Midbrain (tissue), 1 donor: ENCODE measurements around the gene METTL25.

Experiments used
- DNase-seq: peaks from one replicate; lab custom pipeline; 2025; lab: John Stamatoyannopoulos, UW

The METTL25 gene

DNA sequence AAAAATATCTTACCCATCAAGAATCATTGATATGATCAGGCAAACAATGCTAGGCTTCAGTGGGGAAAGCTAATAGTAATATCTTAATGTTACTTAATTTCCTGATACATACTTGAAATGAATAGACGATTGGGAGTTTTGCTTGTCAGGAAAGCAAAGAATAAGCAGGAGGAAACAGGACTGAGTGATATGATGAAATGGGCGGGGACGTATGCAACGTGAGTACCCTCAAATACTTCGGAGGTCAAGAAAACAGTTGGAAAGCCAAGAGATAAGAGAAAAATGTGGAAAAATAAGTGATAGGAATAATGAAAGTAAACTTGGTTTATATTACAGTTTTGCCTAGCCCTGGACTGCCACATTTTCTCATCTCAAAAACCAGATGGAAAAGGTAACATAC, 49.2 kb downstream of the METTL25 start:
- no peak for DNase-seq

DNA sequence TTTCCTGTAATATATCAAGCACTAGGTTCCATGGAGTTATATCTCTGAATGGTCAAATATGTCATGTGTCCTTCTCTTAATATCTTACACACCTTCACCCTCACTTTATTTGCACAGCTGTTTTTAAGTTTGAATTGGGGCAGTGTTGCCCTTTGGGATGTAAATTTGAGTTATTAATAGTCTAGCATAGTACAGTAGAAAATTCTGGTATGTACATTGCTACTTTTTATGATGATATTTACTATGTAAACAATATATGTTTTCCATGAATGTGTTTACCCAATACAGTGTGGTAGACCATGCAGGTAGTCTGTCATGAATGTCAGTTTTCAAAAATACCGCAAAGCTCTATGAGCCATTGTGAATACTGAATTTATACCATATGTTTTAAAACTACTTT, 50.5 kb downstream of the METTL25 start:
- DNase-seq = no peak

DNA sequence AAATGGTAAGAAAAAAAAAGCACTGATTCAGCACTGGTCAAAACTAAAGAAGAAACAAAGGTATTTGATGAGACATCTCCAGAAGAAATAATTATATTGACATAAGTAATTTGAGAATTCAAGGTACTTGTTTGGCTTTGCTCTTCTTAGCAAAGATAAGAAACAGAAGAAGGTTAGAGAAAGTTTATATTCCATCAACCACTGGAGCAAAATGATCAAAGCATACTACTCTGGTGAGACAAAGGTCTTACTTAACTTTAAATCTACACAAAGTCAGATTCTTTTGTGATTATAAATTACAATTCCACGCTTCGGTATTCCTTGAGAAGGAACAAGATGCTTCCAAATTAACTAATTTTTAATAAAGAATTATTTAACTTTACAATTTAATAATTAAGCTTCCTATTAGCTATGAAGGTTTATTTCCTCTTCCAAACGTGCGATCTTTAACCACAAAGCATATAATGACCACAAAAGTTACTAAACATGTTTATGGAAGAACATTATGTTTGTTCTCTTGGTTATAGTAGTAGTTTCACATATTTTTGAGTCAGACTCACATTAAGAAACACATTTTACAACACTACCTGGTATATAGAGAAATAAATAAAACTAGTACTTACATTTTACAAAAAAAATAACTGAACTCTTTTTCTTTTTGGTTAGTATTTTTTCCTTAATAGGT, 53.4 kb downstream of the METTL25 start:
- no peak for DNase-seq

DNA sequence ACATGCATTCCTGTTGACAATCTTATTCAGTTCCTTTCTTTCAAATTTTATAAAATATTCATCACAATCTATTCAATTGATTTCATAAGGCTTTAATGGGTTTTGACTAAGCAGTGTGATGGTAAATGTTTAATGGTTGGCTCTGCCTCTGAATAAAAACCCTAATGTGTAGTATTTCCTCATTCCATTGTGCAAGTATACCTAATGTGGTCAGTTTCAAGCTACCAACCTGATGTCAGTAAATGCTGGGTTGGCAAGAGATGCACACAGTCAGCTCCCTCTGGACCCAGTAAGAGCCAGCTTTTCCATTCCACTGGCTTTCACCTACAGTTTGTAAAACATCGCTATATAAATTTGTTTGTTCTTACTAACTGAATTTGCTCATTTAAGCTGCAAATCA, 53.9 kb downstream of the METTL25 start:
- no peak for DNase-seq

DNA sequence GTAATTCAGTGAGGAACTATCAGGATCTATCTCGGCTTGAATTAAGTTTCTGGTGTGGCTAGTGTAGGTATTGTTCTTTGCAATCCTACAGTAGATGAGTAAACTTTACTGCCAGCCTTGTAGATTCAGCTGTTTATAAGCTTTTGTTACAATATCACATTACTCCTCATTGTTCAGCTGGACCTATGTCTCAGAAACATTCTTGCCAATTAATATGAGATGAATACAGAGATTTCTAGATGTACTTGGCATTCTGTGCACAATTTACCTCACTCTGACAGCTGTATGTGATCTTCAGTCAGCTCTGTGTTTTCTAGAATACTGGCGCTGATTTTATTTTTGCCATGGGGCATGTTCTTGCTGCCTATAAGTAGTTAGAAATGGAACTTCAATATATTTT, 55.7 kb downstream of the METTL25 start:
- DNase-seq = no peak

DNA sequence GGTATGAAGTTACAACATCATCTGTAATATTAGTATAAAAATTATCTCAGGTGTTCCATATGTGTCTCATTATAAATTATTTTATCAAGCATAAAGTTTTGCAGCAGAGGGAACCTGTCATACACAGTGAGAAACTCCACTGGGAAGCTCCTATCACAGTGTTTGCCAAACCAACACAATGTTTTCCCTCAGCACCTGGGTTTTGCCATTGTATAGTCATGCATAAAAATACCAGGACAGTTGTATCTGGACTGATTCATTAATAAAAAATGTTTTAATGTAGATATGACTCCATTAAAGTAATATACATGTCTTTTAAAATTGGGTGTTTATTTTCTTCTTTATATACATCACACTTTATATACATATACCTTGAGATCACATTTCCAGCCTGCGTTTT, 56.6 kb downstream of the METTL25 start:
- no peak for DNase-seq

DNA sequence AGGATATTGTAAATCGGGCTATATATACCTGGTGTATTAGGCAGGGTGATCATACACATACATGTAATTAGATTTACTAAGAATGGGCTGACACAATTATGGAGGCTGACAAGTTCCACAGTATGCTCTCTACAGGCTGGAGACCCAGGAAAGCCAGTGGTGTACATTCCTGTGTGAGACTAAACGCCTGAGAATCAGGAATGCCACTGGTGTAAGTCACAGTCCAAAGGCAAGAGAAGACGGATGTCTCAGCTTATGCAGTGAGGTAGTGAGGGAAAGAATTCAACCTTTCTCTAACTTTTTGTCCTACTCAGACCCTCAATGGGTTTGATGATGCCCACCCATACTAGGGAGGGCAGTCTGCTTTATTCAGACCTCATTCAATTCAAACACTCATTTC, 57.1 kb downstream of the METTL25 start:
- no peak for DNase-seq

DNA sequence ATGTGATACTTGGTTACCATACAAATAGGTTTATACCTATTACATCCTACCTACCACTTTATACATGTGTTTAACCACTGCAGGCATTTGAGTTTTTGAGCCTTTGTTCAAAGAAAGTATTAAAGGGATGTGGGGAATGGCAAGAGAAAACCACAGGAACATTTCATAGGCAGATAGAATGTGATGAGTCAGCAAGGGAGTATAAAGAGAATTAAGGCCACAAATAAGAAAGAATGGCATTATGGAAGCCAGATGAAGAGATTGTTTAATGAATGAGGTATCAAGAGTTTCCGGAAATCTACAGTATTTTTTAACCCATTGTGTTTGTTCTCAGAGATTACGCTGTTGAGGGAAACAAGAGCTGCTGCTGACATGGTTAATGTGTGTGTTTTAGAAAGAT, 66.9 kb downstream of the METTL25 start:
- no peak for DNase-seq

DNA sequence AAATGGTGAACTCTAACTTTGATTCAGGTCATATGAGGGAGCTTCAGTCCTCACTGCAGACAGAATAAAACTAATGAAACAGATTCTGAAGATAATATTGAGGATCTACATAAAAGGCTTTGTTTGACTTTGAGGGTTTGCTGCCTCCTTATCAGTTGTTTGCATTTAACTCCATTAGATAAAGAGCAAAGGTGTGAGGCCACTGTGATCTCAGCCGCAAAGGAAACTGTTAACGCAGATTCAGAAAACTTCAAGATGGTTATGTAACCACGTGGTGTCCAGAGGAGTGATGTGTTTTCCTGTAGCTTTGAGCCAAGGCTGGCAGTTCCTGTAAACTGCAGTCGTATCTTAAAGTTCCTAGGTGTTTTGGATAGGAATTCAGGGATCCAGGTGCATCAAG, 67.8 kb downstream of the METTL25 start:
- no peak for DNase-seq

DNA sequence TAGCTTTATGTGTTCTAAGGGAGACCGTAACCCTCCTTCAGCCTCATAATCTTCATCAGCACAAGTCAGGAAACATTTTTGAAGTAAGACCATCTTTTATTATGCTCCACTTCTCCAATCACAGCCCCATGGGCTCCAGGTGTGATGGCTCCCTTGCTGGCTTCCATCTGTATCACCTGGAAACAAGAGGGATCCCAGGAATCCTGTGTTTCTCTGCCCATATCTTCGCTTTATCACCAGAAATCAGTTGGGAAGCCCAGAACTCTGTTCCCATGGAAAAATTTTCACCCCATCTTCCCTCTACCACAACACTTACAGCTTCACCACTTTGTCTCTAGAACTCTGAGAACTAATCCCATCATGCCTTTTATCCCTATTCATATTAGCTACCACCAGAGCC, 68.3 kb downstream of the METTL25 start:
- no peak for DNase-seq

DNA sequence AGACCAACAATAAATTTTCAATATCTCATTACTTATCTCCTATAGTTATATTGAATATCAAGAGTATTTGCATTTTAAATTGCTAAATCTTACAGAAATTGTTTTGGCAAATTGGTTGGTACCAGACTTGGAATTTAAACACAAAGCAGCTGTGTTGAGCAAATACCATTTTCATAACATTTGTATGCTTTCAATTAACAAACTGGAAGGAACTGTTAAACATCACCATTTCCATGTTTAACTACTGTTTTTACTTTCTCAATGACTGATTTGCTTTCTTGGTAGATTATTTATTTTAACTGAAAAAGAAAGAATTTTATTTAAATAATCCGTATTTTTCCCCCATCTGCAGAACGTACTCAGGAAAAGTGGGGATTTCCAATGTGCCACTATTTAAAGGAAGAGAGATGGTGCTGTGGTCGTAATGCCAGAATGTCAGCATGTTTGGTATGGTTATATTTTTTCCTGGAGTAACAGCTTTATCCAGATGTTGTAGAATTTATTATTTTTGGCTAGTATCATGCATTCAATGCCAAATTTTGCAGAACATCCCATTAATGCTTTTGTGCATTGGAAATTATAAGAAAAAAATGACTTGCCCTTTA, 72.3 kb downstream of the METTL25 start:
- DNase-seq = no peak

DNA sequence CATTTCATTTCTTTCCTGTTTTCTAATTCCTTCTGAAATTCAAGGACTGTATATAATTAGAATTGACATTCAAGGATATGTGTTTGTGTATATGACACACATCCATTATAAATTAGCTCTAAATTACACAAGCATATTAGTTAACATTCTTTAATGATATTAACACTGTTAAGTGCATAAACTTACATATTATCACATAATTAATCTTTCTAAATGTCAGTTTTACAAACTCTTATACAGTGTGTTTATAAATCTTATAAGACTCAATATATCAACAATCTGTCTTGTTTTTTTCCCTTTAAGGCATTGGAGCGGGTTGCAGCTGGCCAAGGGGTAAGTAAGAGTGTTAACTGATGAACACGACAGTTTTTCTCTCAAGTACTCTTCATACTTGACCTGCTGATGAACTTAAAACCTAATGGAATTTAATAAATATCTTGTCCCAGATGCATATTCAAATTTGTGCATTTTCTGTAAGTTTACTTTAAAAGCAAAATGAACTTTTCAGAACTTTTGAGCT, 76.1 kb downstream of the METTL25 start:
- no peak for DNase-seq

DNA sequence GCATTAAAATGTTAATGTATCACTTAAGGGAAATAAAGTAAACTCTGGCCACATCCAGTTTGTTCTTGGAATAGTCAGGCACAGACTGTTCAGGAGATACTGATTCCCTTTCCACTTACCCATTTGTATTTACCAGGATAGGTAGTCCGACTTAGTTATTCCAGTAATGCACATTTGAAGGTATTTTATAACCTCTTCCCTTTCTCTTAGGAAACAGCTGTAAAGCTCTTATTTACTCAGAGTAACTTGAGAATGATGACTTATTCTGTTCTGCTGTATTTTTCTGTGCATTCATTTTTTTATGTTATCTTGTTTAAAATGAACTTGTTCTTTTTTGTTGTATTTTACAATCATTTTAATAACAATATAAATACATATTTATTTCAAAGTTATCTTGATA, 78.0 kb downstream of the METTL25 start:
- no peak for DNase-seq

DNA sequence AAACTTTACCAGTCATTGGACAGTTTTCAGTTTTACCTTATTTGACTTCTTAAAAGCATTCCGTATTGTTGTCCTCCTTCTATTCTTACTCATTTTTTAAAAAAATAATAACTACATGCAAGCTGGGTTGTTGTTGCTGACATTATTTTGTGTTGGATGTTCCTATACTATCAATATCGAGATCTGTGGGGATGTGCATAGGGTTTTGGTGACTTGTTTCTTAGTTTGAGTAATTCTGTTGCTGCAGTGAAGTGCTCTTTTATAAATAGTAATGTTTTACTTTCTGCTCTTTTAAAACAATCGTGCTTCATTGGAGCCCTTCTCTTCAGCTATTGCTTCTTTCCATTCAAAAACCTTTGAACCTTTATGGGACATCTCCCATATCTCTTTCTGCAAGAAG, 79.4 kb downstream of the METTL25 start:
- no peak for DNase-seq

DNA sequence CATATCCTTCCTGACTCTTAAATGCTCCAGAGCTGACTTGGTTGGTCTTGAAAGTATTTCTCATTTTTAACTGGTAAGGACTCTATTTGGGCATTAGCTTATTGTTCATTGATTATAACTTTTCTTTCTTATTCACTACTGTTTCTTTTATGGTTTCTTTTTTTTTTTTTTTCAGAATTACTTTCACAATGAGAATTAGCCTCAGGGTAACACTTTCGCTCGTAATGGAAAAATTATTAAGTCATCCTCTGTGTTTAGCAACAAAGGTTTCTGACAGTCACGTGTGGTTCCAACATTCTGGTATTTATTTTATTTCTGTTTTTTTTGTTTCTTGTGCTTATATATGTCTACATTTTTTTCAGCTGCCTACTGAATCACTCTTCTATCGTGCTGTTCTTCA, 80.0 kb downstream of the METTL25 start:
- no peak for DNase-seq

DNA sequence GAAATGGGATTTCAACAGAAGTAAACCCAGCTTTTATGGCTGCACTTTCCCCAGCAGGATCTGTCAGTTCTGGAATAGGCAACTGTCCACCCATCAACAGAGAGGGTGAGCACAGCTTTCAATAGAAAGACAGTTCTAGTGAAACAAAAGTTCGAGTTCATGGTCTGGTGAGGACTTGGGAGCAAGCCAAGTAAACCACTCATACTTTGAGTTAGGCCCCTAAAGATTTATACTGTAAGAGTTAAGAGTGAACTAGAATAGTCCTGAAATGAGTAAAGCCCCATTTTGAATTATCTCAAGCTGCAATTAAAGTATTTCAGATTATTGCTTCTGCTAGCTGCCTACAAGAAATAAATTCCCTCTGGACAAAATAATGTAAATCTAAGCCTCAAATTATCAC, 82.6 kb downstream of the METTL25 start:
- DNase-seq = no peak

DNA sequence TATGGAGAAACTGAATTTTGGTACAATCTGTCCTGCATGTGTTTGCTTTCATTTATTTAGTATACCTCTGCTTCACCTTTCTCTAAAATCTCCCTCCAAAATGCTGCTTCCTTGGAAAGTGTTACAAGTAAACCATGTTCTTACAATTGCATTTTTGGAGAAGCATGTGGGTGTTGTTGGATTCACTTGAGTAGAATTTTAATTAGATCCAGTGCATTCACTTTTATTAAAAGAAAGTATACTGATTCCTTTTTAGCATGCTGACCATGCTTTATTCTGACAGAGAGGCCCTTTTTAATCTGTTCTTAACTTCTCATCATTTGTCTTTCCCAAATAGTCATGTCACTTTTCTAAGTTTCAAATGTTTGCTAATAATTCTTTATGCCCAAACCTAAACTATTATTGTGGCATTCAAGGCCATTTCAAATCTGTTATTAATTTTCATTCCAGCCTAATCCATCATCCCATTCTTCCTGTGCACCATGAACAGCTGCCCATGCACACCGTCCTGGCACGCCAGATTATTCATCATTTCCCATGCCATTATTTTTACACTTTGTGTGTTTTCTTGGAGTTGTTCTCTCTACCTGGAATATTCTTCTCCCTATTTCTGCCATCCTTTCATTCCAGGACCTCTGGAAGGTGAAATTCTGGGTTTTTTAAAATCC, 90.7 kb downstream of the METTL25 start:
- no peak for DNase-seq

DNA sequence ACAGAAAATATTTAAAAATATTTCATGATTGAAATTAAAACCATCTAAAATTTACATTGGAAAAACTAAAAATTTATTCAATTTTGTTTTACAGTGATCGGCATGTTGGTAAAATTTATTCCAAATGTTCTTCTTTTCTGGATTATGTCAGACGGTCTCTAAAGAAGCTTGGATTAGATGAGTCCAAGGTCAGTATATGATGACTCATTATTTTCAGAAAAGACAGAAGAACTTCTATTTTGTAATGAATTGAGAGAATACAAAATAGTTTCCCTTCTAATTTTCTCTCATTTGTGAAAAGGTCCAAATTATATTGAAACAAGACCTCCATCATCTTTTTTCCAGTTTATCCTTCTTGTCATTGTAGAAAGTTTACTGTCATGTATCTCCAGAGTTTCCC, 98.3 kb downstream of the METTL25 start:
- DNase-seq = no peak

DNA sequence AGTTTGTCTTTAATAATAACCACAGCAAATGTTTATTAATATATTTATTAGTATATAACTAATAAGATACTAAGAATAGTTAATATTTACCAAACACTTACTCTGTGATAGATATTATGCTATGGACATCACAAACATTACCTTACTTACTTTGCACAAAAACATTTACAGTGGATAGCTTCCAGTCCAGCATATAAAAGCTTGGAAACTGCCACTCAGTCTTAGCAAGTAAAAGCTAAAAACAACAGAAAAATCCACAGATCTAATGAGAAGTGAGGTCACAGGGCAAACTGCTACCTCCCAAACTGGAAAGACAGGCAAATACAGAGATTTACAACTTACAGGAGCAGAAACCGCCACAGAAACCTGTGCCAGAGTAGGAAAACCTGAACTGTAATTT, 99.8 kb downstream of the METTL25 start:
- DNase-seq = no peak

DNA sequence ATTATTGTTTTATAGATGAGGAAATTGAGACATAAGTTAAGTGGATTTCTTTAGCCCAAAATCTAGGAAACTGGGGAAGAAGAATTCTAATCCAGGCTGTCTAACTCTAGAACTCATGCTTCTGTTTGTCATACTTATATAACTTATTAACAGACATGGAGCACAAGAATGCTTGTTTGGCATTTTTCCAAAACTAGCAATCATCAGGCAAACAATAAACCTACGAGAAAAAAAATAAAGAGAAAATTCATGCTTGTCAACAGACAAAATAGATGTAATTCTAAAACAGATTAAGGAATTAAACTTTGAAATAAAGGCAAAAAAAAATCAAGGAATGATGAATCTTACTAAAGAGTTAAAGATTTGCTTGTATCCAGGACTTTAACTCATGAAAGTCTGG, 103.1 kb downstream of the METTL25 start:
- DNase-seq = no peak

DNA sequence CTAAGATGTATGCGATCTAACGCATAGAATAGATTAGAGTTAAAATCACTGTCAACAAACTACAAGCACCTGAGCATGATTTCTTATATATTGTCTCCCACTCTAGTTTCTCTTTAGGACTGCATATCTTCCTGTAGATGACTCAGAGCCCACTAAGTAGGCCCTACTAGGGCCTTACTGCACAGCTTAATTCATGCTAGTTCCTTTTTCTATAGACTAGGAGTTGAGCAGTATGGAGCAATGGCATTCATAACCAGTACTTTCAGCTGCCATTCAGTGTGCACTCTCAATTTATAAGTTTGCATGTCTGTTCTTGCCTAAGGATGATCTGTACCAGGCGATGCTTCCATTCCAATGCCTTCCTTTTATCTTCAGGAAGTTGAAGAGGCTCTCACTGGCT, 103.5 kb downstream of the METTL25 start:
- no peak for DNase-seq

DNA sequence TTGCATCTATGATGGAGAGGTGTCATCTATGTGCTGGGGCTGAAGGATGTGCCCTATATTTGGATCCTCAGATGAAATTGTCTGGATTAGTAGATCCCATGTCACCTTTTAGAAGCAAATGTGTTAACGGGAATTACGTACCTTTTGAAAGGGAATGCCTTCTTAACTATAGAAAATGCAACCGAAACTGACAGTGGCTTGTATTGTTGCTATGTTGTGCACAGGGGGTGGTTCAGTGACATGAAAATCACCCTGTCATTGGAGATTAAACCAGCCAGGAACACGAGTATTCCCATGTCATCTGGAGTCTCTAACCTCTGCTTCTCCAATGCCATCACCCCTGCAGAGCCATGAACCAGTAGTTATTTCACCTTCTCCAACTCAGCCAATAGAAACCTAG, 110.2 kb downstream of the METTL25 start:
- DNase-seq = no peak

DNA sequence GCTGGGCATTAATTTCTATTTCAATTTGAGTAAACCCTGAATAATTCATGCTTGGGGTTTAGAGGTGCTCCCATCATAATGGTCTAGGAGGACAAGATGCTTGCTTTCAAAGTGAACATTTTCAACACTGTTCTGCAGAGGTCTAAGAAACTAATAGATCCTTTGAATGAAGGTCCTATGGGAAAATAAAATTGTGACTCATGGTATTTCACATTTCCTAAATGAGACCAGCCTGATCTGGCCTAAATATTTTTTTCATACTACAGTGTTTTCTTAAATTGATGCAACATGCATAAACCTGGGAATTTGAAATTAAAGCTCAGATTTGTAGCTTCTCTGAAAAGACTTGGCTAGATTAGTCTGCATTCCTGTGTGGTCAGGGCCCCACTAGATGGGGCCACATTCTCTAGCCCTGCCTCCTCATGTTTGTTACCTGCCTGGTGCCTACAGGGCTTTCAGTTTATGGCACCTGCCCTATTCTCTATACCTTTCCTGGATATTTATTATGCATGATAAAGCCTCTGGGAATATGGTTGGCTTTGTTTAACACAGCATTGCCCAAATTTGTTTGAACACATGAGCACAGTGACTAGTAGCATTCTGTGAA, 112.7 kb downstream of the METTL25 start:
- no peak for DNase-seq
